SK-N-SH treated with all-trans-retinoic acid at 6 μM for 48 hours (cell line): ENCODE data around the gene RPS6KB2.

Experiments used
- ARNTL ChIP-seq: fragments of 450-650 bp; formaldehyde crosslinking; IDR thresholded peaks from 2 replicates; pipeline ENCODE4 v1.5.0; 2020; ENCODE audit warnings: low read depth, mild to moderate bottlenecking, moderate library complexity, borderline replicate concordance
- CSDC2 ChIP-seq: fragments of 250-450 bp; sonication (Bioruptor Pico); IDR thresholded peaks from 2 replicates; pipeline ENCODE4 v1.5.0; 2020; ENCODE audit warnings: mild to moderate bottlenecking, moderate library complexity
- PPARA ChIP-seq: fragments of 250-450 bp; sonication (Bioruptor Pico); IDR thresholded peaks from 2 replicates; pipeline ENCODE4 v1.5.0; 2020; ENCODE audit warnings: mild to moderate bottlenecking, borderline replicate concordance
- TCF4 ChIP-seq: fragments of 250-450 bp; sonication (Bioruptor Pico); IDR thresholded peaks from 2 replicates; pipeline ENCODE4 v1.8.0; 2021; ENCODE audit warnings: mild to moderate bottlenecking, moderate library complexity, borderline replicate concordance
- TF ChIP-seq, protein P1 (sequence below): fragments of 250-450 bp; sonication (Bioruptor Pico); IDR thresholded peaks from 2 replicates; pipeline ENCODE4 v1.5.1; 2020; ENCODE audit warnings: low read depth, mild to moderate bottlenecking, moderate library complexity

DNA sequence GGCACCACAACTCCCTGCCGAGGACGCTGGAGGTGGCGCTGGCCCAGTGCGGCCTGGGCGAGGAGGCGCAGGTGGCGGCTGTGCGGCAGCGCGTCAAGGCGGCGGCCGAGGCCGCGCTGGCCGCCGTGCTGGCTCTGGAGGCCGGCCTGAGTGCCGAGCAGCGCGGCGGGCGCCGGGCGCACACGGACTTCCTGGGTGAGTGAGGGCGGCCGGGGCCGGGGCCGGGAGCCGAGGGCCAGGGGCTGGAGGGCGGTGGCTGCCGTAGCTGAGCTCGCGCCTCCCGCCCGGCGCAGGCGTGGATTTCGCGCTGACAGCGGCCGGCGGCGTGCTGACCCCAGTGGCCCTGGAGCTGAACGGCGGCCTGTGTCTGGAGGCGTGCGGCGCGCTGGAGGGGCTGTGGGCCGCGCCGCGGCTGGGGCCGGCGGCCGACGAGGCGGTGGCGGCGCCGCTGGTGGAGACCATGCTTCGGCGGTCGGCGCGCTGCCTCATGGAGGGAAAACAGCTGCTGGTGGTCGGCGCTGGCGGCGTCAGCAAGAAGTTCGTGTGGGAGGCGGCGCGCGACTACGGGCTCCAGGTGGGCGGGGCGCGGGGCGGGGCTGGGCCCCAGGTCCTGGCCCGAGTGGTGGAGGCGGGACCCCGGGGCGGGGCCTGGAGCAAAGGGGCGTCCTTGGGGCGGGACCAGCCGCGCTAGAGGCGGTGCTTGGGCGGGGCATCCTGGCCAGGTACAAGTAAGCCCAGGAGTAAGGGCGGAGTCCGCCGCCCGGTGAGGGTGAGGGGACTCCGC lies 7.5 kb upstream of the RPS6KB2 start:
- TF ChIP-seq, protein P1, sequence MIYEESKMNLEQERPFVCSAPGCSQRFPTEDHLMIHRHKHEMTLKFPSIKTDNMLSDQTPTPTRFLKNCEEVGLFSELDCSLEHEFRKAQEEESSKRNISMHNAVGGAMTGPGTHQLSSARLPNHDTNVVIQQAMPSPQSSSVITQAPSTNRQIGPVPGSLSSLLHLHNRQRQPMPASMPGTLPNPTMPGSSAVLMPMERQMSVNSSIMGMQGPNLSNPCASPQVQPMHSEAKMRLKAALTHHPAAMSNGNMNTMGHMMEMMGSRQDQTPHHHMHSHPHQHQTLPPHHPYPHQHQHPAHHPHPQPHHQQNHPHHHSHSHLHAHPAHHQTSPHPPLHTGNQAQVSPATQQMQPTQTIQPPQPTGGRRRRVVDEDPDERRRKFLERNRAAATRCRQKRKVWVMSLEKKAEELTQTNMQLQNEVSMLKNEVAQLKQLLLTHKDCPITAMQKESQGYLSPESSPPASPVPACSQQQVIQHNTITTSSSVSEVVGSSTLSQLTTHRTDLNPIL (CRISPR knock-in tag): no peak
- TF ChIP-seq PPARA (CRISPR knock-in tag) (no peak), TCF4 (CRISPR knock-in tag) (no peak), ARNTL (CRISPR knock-in tag) (no peak), CSDC2 (CRISPR knock-in tag) (no peak)
